ENCODE results near the gene LSM14B.
"Not testable (repeated sequence)": the region's sequence is repeated elsewhere in the genome, so short reads cannot be mapped to it uniquely, and the experiment has no call there.

LSM14B gene

GRCh38 chr20:62096421-62097380 is 25.6 kb upstream of the LSM14B start:
- H3K4me1 ChIP-seq (ENCODE audit: control insufficient read depth, insufficient read depth, low read length), result no peaks in the 10 kb centered on the region
- H3K36me3 ChIP-seq (ENCODE audit: control insufficient read depth, insufficient read depth, low read length), result no peaks in the 10 kb centered on the region
- no peaks in the 10 kb centered on the region for H3K27me3 ChIP-seq (ENCODE audit: control insufficient read depth, insufficient read depth, low read length)
- no peak overlapping the region for H3K27ac ChIP-seq (ENCODE audit: low read depth, low read length)
- no peak overlapping the region for H3K9ac ChIP-seq (ENCODE audit: low read length)
- H3K4me3 ChIP-seq (ENCODE audit: low read length), result no peak overlapping the region

GRCh38 chr20:62097881-62098407 is 24.3 kb upstream of the LSM14B start:
- Histone ChIP-seq H3K27me3 (ENCODE audit: control insufficient read depth, insufficient read depth, low read length) (no peaks in the 10 kb centered on the region), H3K4me3 (ENCODE audit: low read length) (no peak overlapping the region), H3K4me1 (ENCODE audit: control insufficient read depth, insufficient read depth, low read length) (no peaks in the 10 kb centered on the region), H3K27ac (ENCODE audit: low read depth, low read length) (no peak overlapping the region), H3K36me3 (ENCODE audit: control insufficient read depth, insufficient read depth, low read length) (no peaks in the 10 kb centered on the region), H3K9ac (ENCODE audit: low read length) (no peak overlapping the region)

GRCh38 chr20:62101078-62101477 is 21.2 kb upstream of the LSM14B start:
- no peak overlapping the region for H3K9ac ChIP-seq (ENCODE audit: low read length)
- no peak overlapping the region for H3K27ac ChIP-seq (ENCODE audit: low read depth, low read length)
- peaks cover 4% of the 10 kb centered on the region for H3K27me3 ChIP-seq (ENCODE audit: control insufficient read depth, insufficient read depth, low read length)
- H3K4me1 ChIP-seq (ENCODE audit: control insufficient read depth, insufficient read depth, low read length), result peaks cover 4% of the 10 kb centered on the region
- H3K36me3 ChIP-seq (ENCODE audit: control insufficient read depth, insufficient read depth, low read length), result no peaks in the 10 kb centered on the region
- H3K4me3 ChIP-seq (ENCODE audit: low read length), result no peak overlapping the region

DNA sequence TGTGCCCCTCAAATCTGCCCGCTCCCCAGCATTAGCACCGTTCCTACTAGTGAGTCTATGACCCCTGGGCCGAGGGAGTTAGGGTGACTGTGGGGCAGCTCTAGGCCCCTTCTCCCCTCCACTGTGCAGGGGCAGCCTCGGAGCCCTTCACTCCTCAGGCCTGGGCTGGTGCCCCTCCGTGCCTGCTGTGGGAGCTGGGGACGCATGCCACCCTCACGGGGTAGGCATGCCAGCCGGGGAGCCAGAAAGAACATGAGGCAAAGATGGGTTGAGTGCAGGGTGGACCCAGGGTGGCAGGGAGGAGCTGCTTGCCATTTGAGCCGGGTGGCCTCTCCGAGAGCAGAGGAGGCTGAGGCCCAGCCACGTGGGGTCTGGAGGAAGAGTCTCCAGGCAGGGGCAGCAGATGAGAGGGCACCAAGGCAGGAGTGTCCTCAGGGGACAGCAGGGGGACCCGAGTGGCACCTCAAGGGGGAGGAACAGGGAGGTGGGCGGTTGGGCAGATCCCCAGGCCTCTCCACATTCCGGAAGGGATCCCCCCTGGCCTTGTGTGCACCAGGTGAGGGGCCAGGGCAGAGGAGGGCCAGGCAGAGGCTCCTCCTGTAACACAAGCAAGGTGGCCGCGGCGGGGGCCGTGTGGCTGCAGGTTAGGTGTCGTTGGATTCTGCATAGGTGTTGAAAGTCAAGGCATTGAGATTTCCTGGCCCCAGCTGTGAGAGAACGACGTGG is 18.6 kb upstream of the LSM14B start:
- no peak overlapping the region for H3K9ac ChIP-seq (ENCODE audit: low read length)
- H3K4me1 ChIP-seq (ENCODE audit: control insufficient read depth, insufficient read depth, low read length), result peaks cover 4% of the 10 kb centered on the region
- H3K27ac ChIP-seq (ENCODE audit: low read depth, low read length), result no peak overlapping the region
- H3K4me3 ChIP-seq (ENCODE audit: low read length), result no peak overlapping the region
- H3K36me3 ChIP-seq (ENCODE audit: control insufficient read depth, insufficient read depth, low read length), result no peaks in the 10 kb centered on the region
- peaks cover 4% of the 10 kb centered on the region for H3K27me3 ChIP-seq (ENCODE audit: control insufficient read depth, insufficient read depth, low read length)

GRCh38 chr20:62104234-62104789 is 18.0 kb upstream of the LSM14B start:
- Histone ChIP-seq H3K36me3 (ENCODE audit: control insufficient read depth, insufficient read depth, low read length) (no peaks in the 10 kb centered on the region), H3K4me3 (ENCODE audit: low read length) (no peak overlapping the region), H3K27ac (ENCODE audit: low read depth, low read length) (no peak overlapping the region), H3K27me3 (ENCODE audit: control insufficient read depth, insufficient read depth, low read length) (peaks cover 4% of the 10 kb centered on the region), H3K9ac (ENCODE audit: low read length) (no peak overlapping the region), H3K4me1 (ENCODE audit: control insufficient read depth, insufficient read depth, low read length) (peaks cover 4% of the 10 kb centered on the region)

DNA sequence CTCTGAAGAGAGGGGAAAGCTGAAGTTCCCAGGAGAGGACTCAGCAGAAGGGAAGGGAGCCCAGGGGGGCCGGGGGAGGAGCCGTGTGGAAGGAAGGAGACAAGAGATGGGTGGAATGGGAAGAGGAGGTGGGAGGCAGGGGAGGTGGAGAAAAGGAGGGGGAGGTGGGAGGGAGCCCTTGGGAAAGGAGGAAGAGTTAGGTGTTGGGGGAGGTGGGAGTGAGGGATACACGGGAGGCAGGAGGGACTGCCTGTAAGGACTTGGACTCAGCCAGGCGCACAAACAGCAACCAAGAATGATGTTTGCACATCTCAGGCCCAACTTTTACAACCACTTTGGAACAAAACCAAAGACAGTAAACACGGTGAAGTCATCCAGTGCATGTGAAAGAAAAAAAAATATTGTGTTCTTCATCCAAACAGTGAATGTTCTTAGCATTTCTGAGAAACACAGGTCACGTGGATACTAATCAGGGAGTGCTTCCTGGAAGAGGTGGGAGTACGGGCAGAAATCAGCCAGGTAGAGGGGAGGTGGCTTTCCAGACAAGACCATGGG is 17.4 kb upstream of the LSM14B start:
- Histone ChIP-seq H3K9ac (ENCODE audit: low read length) (no peak overlapping the region), H3K27ac (ENCODE audit: low read depth, low read length) (peak overlapping the region; percentile 63), H3K4me3 (ENCODE audit: low read length) (peak overlapping the region; percentile 16), H3K4me1 (ENCODE audit: control insufficient read depth, insufficient read depth, low read length) (peaks cover 4% of the 10 kb centered on the region), H3K36me3 (ENCODE audit: control insufficient read depth, insufficient read depth, low read length) (no peaks in the 10 kb centered on the region), H3K27me3 (ENCODE audit: control insufficient read depth, insufficient read depth, low read length) (peaks cover 4% of the 10 kb centered on the region)

DNA sequence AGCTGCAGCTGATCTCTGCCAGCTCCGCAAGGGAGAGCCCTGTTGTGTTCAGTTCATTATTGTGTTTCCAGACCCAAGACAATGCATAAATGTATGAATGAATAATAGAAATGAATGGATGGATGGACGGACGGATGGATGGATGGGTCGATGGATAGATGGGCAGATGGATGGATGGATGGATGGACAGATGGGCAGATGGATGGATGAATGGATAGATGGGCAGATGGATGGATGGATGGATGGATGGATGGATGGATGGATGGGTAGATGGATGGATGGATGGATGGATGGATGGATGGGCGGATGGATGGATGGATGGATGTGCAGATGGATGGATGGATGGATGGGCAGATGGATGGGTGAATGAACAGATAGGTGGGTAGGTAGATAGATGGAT is 16.7 kb upstream of the LSM14B start:
- Histone ChIP-seq H3K4me1 (ENCODE audit: control insufficient read depth, insufficient read depth, low read length) (peaks cover 4% of the 10 kb centered on the region), H3K27ac (ENCODE audit: low read depth, low read length) (no peak overlapping the region), H3K36me3 (ENCODE audit: control insufficient read depth, insufficient read depth, low read length) (no peaks in the 10 kb centered on the region), H3K27me3 (ENCODE audit: control insufficient read depth, insufficient read depth, low read length) (peaks cover 4% of the 10 kb centered on the region), H3K4me3 (ENCODE audit: low read length) (no peak overlapping the region), H3K9ac (ENCODE audit: low read length) (no peak overlapping the region)

- Histone ChIP-seq H3K27ac (ENCODE audit: low read depth, low read length) (no peak overlapping the region), H3K27me3 (ENCODE audit: control insufficient read depth, insufficient read depth, low read length) (no peaks in the 10 kb centered on the region), H3K4me1 (ENCODE audit: control insufficient read depth, insufficient read depth, low read length) (no peaks in the 10 kb centered on the region), H3K4me3 (ENCODE audit: low read length) (no peak overlapping the region), H3K36me3 (ENCODE audit: control insufficient read depth, insufficient read depth, low read length) (no peaks in the 10 kb centered on the region), H3K9ac (ENCODE audit: low read length) (no peak overlapping the region)
Measured at GRCh38 chr20:62111148-62111547, 11.1 kb upstream of the LSM14B start.

GRCh38 chr20:62112368-62112767 is 9.9 kb upstream of the LSM14B start:
- Histone ChIP-seq H3K4me3 (ENCODE audit: low read length) (no peak overlapping the region), H3K27ac (ENCODE audit: low read depth, low read length) (no peak overlapping the region), H3K27me3 (ENCODE audit: control insufficient read depth, insufficient read depth, low read length) (no peaks in the 10 kb centered on the region)

GRCh38 chr20:62114894-62115293 is 7.4 kb upstream of the LSM14B start:
- no peak overlapping the region for H3K27ac ChIP-seq (ENCODE audit: low read depth, low read length)
- no peaks in the 10 kb centered on the region for H3K36me3 ChIP-seq (ENCODE audit: control insufficient read depth, insufficient read depth, low read length)
- H3K4me1 ChIP-seq (ENCODE audit: control insufficient read depth, insufficient read depth, low read length), result no peaks in the 10 kb centered on the region
- no peak overlapping the region for H3K4me3 ChIP-seq (ENCODE audit: low read length)
- H3K9ac ChIP-seq (ENCODE audit: low read length), result no peak overlapping the region
- H3K27me3 ChIP-seq (ENCODE audit: control insufficient read depth, insufficient read depth, low read length), result no peaks in the 10 kb centered on the region

More at GRCh38 chr20:62112368-62112767, 9.9 kb upstream of the LSM14B start:
- no peaks in the 10 kb centered on the region for H3K36me3 ChIP-seq (ENCODE audit: control insufficient read depth, insufficient read depth, low read length)
- H3K9ac ChIP-seq (ENCODE audit: low read length), result no peak overlapping the region
- no peaks in the 10 kb centered on the region for H3K4me1 ChIP-seq (ENCODE audit: control insufficient read depth, insufficient read depth, low read length)

GRCh38 chr20:62115800-62116407 is 6.4 kb upstream of the LSM14B start:
- not testable (repeated sequence) for H3K36me3 ChIP-seq (ENCODE audit: control insufficient read depth, insufficient read depth, low read length); H3K4me3 ChIP-seq (ENCODE audit: low read length); H3K9ac ChIP-seq (ENCODE audit: low read length); H3K27me3 ChIP-seq (ENCODE audit: control insufficient read depth, insufficient read depth, low read length); H3K4me1 ChIP-seq (ENCODE audit: control insufficient read depth, insufficient read depth, low read length); H3K27ac ChIP-seq (ENCODE audit: low read depth, low read length)
